A673 (cell line): ENCODE results near the gene TPP1. TPM values are rescaled to one million over a fixed set of nuclear protein-coding genes. Genes with fewer than 3 reads are reported as not detected.

Source experiments
- BruUV-seq: library from RNA; stranded (reverse); fragments of 400-500 nt; replicated peaks from 2 replicates; lab custom pipeline; 2021; lab: Mats Ljungman, UMichigan
- CTCF ChIA-PET: fragments of 300-600 bp; sonication (Branson Sonifier 250); formaldehyde crosslinking; loops from one replicate; lab custom pipeline; 2022; ENCODE audit warnings: antibody characterized with exemption; lab: Charles Lee
- POLR2A ChIA-PET: fragments of 300-600 bp; sonication (Branson Sonifier 250); formaldehyde crosslinking; loops from one replicate; lab custom pipeline; 2022; ENCODE audit warnings: antibody characterized with exemption; ENCODE audit not compliant: low non-redundant PET; lab: Charles Lee
- DNase-seq: peaks from one replicate; pipeline ENCODE4 v3.0.0-alpha.2; 2015; ENCODE audit warnings: low spot score
- H3K27ac ChIP-seq: fragments of 200-600 bp; sonication (generic); 2 replicates; pipeline ENCODE4 v1.5.1; 2016; ENCODE audit warnings: mixed run types, low read depth, mild to moderate bottlenecking, mixed read lengths, antibody characterized with exemption, low read length; ENCODE audit not compliant: poor library complexity, severe bottlenecking
- H3K27me3 ChIP-seq: fragments of 200-600 bp; sonication (generic); replicated peaks from 2 replicates; pipeline ENCODE4 v1.6.1; 2017; ENCODE audit warnings: mixed run types, low read depth, mild to moderate bottlenecking, mixed read lengths, antibody characterized with exemption, low read length; ENCODE audit not compliant: insufficient read depth, poor library complexity
- H3K36me3 ChIP-seq: fragments of 200-600 bp; sonication (generic); 2 replicates; pipeline ENCODE4 v1.6.1; 2016; ENCODE audit warnings: mixed run types, mild to moderate bottlenecking, mixed read lengths, antibody characterized with exemption, low read length; ENCODE audit not compliant: insufficient read depth, poor library complexity, severe bottlenecking
- H3K4me1 ChIP-seq: fragments of 200-600 bp; sonication (generic); 2 replicates; pipeline ENCODE4 v1.6.1; 2017; ENCODE audit warnings: mixed run types, mild to moderate bottlenecking, mixed read lengths, antibody characterized with exemption, low read length; ENCODE audit not compliant: insufficient read depth, poor library complexity, severe bottlenecking
- H3K4me3 ChIP-seq: fragments of 200-600 bp; sonication (generic); 2 replicates; pipeline ENCODE4 v1.5.1; 2016; ENCODE audit warnings: low read depth, mixed run types, mild to moderate bottlenecking, mixed read lengths, low read length; ENCODE audit not compliant: poor library complexity, severe bottlenecking
- H3K9me3 ChIP-seq: fragments of 200-600 bp; sonication (generic); 2 replicates; pipeline ENCODE4 v1.6.1; 2016; ENCODE audit warnings: mixed run types, low read depth, mild to moderate bottlenecking, mixed read lengths, antibody characterized with exemption, low read length; ENCODE audit not compliant: poor library complexity, severe bottlenecking
- EZH2 ChIP-seq: fragments of 200-600 bp; sonication (generic); IDR thresholded peaks from 2 replicates; pipeline ENCODE4 v1.6.1; 2017; ENCODE audit warnings: borderline replicate concordance, low read depth, mild to moderate bottlenecking, mixed read lengths, antibody characterized with exemption, low read length; ENCODE audit not compliant: poor library complexity, severe bottlenecking
- intact Hi-C: fragments of 100-400 bp; cut with micrococcal nuclease; formaldehyde crosslinking; loops from one replicate; pipeline ENCODE4 v1.10.0; 2022; ENCODE audit not compliant: unreplicated experiment
- total RNA-seq: library from RNA; stranded (reverse); gene quantifications from 2 replicates; pipeline ENCODE4 v1.2.3, GENCODE V29; 2021
- TF ChIP-seq, protein P1 (sequence below): fragments of 300-800, 200-600 bp; sonication (generic); conservative IDR thresholded peaks from 2 replicates; pipeline ENCODE4 v1.5.1; 2017; ENCODE audit warnings: low read depth, mild to moderate bottlenecking, antibody characterized with exemption, low read length, moderate library complexity, mixed read lengths

Gene TPP1
- total RNA-seq, 1 experiment from 2014 or later, result 53.0 TPM

DNA sequence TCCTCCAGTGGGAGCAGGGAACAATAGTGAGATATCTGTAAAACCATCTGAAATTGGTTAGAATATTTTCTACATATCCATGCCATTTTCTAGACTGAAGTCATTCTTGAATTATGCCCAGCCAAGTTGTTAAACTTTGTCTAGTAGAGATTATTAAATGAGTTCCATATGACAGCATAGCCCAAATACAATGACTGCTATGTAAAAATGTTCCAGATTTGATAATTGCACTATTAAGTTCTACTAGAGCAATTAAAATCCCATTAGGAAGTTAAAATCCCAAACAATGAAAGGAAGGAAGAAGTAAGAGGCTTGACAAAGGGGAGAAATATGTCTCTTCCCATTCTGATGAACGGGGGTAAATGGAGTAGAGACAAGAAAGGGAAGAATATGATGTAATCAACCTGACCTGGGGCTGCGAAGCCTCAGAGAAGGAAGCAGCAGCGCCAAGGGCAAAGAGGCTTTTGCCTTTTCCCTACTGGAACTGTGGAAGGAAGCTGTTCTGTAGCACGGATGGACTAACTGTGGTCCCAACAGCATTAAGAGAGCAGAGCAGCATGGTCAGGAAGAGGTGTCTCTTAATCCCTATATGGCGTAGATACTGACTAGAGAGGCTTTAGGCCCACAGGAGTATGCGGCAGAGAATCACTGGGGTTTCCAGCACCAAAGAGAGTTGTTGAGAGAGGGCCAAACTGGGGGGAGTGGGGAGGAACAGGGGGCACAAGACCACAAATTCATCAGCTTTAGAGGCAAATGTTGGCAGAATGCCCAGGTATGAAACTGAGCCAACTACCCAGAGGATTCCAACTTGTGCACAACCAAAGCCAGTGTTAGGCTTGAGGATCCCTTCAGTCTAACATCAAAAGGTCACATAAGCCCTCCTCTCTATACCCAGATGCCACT, 42.5 kb downstream of the TPP1 start:
- ChIA-PET POLR2A (no interaction called here), CTCF (interaction anchor here (0.6 kb wide), 1 partner anchor 46 kb away, joined by 3 read pairs; no protein-coding TSS in a partner anchor)
- peaks cover 22% of the 10 kb centered on the region for H3K4me1 ChIP-seq
- no TSS peak for BruUV-seq
- DNase-seq, result peak; percentile 83
- no peak overlapping the region for H3K4me3 ChIP-seq
- no peaks in the 10 kb centered on the region for H3K36me3 ChIP-seq
- peak overlapping the region; percentile 85 for H3K27ac ChIP-seq
- TF ChIP-seq, protein P1, sequence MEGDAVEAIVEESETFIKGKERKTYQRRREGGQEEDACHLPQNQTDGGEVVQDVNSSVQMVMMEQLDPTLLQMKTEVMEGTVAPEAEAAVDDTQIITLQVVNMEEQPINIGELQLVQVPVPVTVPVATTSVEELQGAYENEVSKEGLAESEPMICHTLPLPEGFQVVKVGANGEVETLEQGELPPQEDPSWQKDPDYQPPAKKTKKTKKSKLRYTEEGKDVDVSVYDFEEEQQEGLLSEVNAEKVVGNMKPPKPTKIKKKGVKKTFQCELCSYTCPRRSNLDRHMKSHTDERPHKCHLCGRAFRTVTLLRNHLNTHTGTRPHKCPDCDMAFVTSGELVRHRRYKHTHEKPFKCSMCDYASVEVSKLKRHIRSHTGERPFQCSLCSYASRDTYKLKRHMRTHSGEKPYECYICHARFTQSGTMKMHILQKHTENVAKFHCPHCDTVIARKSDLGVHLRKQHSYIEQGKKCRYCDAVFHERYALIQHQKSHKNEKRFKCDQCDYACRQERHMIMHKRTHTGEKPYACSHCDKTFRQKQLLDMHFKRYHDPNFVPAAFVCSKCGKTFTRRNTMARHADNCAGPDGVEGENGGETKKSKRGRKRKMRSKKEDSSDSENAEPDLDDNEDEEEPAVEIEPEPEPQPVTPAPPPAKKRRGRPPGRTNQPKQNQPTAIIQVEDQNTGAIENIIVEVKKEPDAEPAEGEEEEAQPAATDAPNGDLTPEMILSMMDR, result no peak
- TF ChIP-seq EZH2, result no peak
- H3K27me3 ChIP-seq, result no peaks in the 10 kb centered on the region
- intact Hi-C loops, result no loop called here
- H3K9me3 ChIP-seq, result no peaks in the 10 kb centered on the region

DNA sequence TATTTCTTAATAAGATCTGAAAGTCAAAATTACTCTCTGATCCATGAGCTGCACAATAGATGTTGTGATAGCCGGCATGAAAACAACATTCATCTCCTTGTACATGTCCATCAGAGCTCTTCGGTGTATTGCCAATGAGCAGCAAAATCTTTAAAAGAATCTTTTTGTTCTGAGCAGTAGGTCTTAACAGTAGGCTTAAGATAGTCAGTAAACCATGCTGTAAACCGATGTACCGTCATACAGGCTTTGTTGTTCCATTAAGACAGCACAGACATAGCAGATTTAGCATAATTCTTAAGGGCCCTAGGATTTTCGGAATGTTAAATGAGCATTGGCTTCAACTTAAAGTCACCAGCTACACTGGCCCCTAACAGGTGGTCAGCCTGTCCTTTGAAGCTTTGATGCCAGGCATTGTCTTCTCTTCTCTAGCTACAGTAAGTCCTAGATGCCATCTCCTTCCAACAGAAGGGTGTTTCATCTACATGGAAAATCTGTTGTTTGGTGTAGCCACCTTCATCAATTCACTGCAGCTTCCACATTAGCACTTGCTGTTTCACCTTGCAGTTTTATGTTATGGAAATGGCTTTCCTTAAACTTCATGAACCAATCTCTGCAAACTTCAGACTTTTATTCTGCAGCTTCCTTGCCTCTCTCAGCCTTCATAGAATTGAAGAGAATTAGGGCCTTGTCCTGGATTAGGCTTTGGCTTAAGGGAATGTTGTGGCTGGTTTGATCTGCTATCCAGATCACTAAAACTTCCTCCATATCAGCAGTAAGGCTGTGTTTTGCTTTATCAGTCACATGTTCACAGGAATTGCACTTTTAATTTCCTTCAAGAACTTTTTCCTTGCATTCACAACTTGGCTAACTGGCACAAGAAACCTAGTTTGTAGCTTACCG, 44.2 kb downstream of the TPP1 start:
- TF ChIP-seq, protein P1, result no peak
- no peak for TF ChIP-seq EZH2
- Histone ChIP-seq H3K4me1 (peaks cover 22% of the 10 kb centered on the region), H3K4me3 (no peak overlapping the region), H3K27ac (no peak overlapping the region), H3K9me3 (no peaks in the 10 kb centered on the region), H3K27me3 (no peaks in the 10 kb centered on the region), H3K36me3 (no peaks in the 10 kb centered on the region)
- DNase-seq, result no peak
- CTCF ChIA-PET, result no interaction called here
- no TSS peak for BruUV-seq
- POLR2A ChIA-PET, result no interaction called here
- intact Hi-C loops, result no loop called here

DNA sequence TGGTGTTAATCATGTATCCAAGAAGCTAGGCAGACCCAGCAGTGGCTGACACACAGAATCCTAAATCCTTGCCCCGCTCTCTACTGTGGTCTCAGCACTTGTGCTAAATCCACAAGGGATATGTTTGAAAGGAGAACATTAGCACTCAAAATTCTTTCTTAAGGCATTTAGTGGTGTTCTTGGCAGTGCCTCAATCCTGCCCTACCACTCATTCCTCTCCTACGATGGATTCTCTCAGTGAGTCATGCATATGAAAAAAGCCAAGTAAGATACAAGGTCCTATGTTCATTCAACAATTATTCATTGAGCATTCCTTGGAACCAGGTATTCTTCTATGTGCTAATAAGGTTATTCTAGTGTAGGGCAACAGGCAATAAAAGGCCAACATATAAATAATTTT, 47.0 kb downstream of the TPP1 start:
- peaks cover 24% of the 10 kb centered on the region for H3K4me1 ChIP-seq
- no peaks in the 10 kb centered on the region for H3K27me3 ChIP-seq
- no peak for DNase-seq
- no peak overlapping the region for H3K4me3 ChIP-seq
- H3K9me3 ChIP-seq, result no peaks in the 10 kb centered on the region
- H3K36me3 ChIP-seq, result no peaks in the 10 kb centered on the region
- intact Hi-C loops, result no loop called here
- ChIA-PET POLR2A (no interaction called here), CTCF (no interaction called here)
- BruUV-seq, result no TSS peak
- TF ChIP-seq, protein P1, result no peak
- no peak for TF ChIP-seq EZH2
- no peak overlapping the region for H3K27ac ChIP-seq
